Stimulated activated naive CD8-positive, alpha-beta T cell treated with anti-CD3 and anti-CD28 coated beads, Interleukin-15, amount 100 ng/mL, for 72 hours (primary cell): ENCODE measurements around the gene LGR6.

ENCODE experiments used
- ATAC-seq: fragments of 150-1000 bp; cut with Tn5 transposase; 2 replicates; pipeline ENCODE4 v1.10.0; 2021; ENCODE audit warnings: mild to moderate bottlenecking, moderate library complexity
- DNase-seq, 2 donors: peaks; one replicate each; pipeline ENCODE4 v3.0.0; 2021 to 2022
- H3K27ac Mint-ChIP-seq, 2 donors: one replicate each; pipeline ENCODE4 v1.8.0; 2022; ENCODE audit warnings: mild to moderate bottlenecking in 2 of 2, mixed read lengths in 2 of 2, moderate library complexity in 2 of 2
- H3K27me3 Mint-ChIP-seq: one replicate; pipeline ENCODE4 v1.8.0; 2022; ENCODE audit warnings: mixed read lengths
- H3K4me1 Mint-ChIP-seq: one replicate; pipeline ENCODE4 v1.8.0; 2022; ENCODE audit warnings: mild to moderate bottlenecking, mixed read lengths
- H3K4me3 Mint-ChIP-seq, 2 donors: one replicate each; pipeline ENCODE4 v1.8.0; 2022; ENCODE audit warnings: mild to moderate bottlenecking in 2 of 2, mixed read lengths in 2 of 2, moderate library complexity in 1 of 2
- H3K9me3 Mint-ChIP-seq, 2 donors: one replicate each; pipeline ENCODE4 v1.8.0; 2022; ENCODE audit warnings: mixed read lengths in 2 of 2

The LGR6 gene

DNA sequence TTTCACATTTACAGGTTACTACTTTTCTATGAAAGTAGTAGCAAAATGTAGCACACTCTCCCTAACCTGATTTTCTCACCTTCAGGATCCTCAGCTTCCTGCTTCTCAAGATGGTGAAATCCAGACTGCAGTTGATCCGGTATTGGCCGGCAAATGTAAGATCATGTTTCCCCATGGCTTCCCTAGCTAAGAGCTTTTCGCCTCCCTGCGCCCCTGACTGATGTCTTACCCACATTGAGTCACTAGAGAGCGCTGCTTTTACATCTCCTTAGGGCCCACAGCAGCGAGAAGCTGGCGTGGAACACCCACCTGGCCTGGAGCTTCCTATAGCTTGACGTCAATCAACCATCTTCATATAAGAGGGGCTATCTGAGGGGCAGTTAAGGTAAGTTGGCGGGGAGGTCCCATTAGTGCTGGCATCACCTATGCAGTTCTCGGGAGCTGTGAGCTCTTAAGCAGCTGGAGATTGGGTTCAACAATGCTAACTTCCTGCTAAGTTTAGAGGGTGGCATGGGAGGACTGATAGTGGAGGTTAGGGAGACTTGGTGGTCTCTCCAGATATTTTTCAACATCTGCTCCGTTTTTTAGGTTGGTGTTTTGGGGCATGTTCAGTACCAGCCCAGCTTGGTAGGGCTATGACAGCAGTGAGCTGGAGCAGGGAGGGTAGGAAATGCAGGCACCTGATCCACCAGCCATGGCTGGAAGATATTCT, 38.7 kb upstream of the LGR6 start:
- H3K27ac Mint-ChIP-seq, result peak overlapping the region; percentile 74 to 77
- H3K4me1 Mint-ChIP-seq, result peaks cover 72% of the 10 kb centered on the region
- ATAC-seq (no peak), DNase-seq (peak in 1 of 2 donors; percentile 41)
- H3K27me3 Mint-ChIP-seq, result no peaks in the 10 kb centered on the region
- H3K4me3 Mint-ChIP-seq, result peak overlapping the region in 1 of 2 donors; percentile 35
- no peaks in the 10 kb centered on the region for H3K9me3 Mint-ChIP-seq

DNA sequence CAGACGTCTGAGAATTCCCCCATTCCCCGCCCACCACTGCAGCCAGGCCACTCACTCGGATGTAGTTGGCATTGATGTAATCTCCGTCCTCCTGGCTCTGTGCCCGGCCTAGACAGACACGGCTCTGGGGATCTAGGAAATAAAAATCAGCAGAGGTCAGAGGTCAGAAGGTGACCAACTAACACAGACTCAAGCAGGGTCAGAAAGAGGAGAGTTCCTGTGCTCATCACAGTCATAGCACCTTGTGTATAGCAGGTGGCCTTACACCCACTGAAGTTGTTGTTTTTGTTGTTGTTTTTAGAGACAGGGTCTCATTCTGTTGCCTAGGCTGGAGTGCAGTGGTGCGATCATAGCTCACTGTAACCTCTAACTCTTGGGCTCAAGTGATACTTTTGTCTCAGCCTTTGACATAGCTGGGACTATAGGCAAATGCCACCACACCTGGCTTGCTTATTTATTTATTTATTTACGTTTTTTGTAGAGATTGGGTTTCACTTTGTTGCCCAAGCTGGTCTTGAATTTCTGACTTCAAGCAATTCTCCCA, 38.0 kb upstream of the LGR6 start:
- Mint-ChIP-seq H3K9me3 (no peaks in the 10 kb centered on the region), H3K4me1 (peaks cover 66% of the 10 kb centered on the region), H3K27me3 (no peaks in the 10 kb centered on the region), H3K4me3 (no peak overlapping the region), H3K27ac (peak overlapping the region in 1 of 2 donors; percentile 93)
- ATAC-seq (no peak), DNase-seq (no peak)

GRCh38 chr1:202156590-202156989, 37.0 kb upstream of the LGR6 start:
- Mint-ChIP-seq H3K9me3 (no peaks in the 10 kb centered on the region), H3K4me3 (peak overlapping the region in 1 of 2 donors; percentile 48), H3K27ac (no peak overlapping the region), H3K4me1 (peaks cover 68% of the 10 kb centered on the region), H3K27me3 (no peaks in the 10 kb centered on the region)
- DNase-seq (no peak), ATAC-seq (no peak)

DNA sequence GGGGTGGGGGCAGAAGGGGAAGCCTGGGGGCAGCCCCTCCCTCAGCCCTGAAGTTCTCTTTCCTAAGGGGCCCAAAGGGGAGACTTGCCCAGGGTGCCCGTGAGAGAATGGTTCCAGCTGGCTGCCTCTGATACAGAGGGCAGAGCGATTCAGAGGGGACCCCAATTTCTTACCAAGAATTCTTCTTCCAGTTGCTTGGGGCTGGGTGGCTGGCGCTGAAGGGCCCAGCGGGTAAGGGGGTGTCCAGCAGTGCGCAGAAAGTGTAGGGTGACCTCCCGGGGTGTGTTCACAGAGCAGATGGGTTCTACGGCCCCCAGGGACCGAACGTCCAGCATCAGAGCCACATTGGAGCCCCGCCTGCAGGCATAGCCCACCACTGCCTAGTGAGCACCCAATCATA, 35.7 kb upstream of the LGR6 start:
- Mint-ChIP-seq H3K4me1 (peaks cover 81% of the 10 kb centered on the region), H3K4me3 (peak overlapping the region; percentile 99 to 100), H3K27ac (peak overlapping the region; percentile 27 to 76), H3K9me3 (no peaks in the 10 kb centered on the region), H3K27me3 (no peaks in the 10 kb centered on the region)
- ATAC-seq (no peak), DNase-seq (no peak)

GRCh38 chr1:202158810-202159533, 34.6 kb upstream of the LGR6 start:
- peak; percentile 36 to 54 for DNase-seq
- H3K27ac Mint-ChIP-seq, result peak overlapping the region; percentile 99 to 100
- peaks cover 83% of the 10 kb centered on the region for H3K4me1 Mint-ChIP-seq
- H3K27me3 Mint-ChIP-seq, result no peaks in the 10 kb centered on the region
- no peaks in the 10 kb centered on the region for H3K9me3 Mint-ChIP-seq
- peak overlapping the region; percentile 99 to 100 for H3K4me3 Mint-ChIP-seq
- ATAC-seq, result peak; percentile 10

- Mint-ChIP-seq H3K4me3 (peak overlapping the region; percentile 99 to 100), H3K9me3 (no peaks in the 10 kb centered on the region), H3K27ac (peak overlapping the region; percentile 99 to 100), H3K27me3 (no peaks in the 10 kb centered on the region), H3K4me1 (peaks cover 86% of the 10 kb centered on the region)
- DNase-seq (peak; percentile 63 to 80), ATAC-seq (peak; percentile 65)
Observed at GRCh38 chr1:202159534-202160371, 33.8 kb upstream of the LGR6 start.

- peak; percentile 78 for ATAC-seq
- H3K4me1 Mint-ChIP-seq, result peaks cover 86% of the 10 kb centered on the region
Observed at GRCh38 chr1:202160377-202160940, 33.1 kb upstream of the LGR6 start, which contains the start of gene PTPN7. PTPN7 (minus strand) TSS chr1:202160602; CDS start chr1:202159402, 1,200 bp downstream.

GRCh38 chr1:202161151-202162046, 32.2 kb upstream of the LGR6 start:
- no peaks in the 10 kb centered on the region for H3K9me3 Mint-ChIP-seq
- no peaks in the 10 kb centered on the region for H3K27me3 Mint-ChIP-seq
- ATAC-seq (no peak), DNase-seq (no peak)
- peak overlapping the region; percentile 89 to 100 for H3K27ac Mint-ChIP-seq
- H3K4me1 Mint-ChIP-seq, result peaks cover 86% of the 10 kb centered on the region
- peak overlapping the region; percentile 99 to 100 for H3K4me3 Mint-ChIP-seq

More at GRCh38 chr1:202160377-202160940, 33.1 kb upstream of the LGR6 start, which contains the start of gene PTPN7:
- DNase-seq, result peak; percentile 83 to 92
- H3K4me3 Mint-ChIP-seq, result peak within 1 kb of the TSS; percentile 99 to 100
- no peaks in the 10 kb centered on the region for H3K27me3 Mint-ChIP-seq
- H3K9me3 Mint-ChIP-seq, result no peaks in the 10 kb centered on the region
- peak within 1 kb of the TSS; percentile 99 to 100 for H3K27ac Mint-ChIP-seq

GRCh38 chr1:202162047-202162417, 31.6 kb upstream of the LGR6 start:
- DNase-seq (peak; percentile 51 to 74), ATAC-seq (peak; percentile 38)
- Mint-ChIP-seq H3K27me3 (no peaks in the 10 kb centered on the region), H3K9me3 (no peaks in the 10 kb centered on the region), H3K27ac (peak overlapping the region; percentile 89 to 91), H3K4me3 (peak overlapping the region; percentile 99 to 100), H3K4me1 (peaks cover 89% of the 10 kb centered on the region)

GRCh38 chr1:202162418-202163280, 30.9 kb upstream of the LGR6 start:
- no peaks in the 10 kb centered on the region for H3K9me3 Mint-ChIP-seq
- peak overlapping the region; percentile 92 to 96 for H3K27ac Mint-ChIP-seq
- ATAC-seq, result no peak
- DNase-seq, result no peak
- H3K27me3 Mint-ChIP-seq, result no peaks in the 10 kb centered on the region
- peak overlapping the region; percentile 99 to 100 for H3K4me3 Mint-ChIP-seq
- peaks cover 89% of the 10 kb centered on the region for H3K4me1 Mint-ChIP-seq

DNA sequence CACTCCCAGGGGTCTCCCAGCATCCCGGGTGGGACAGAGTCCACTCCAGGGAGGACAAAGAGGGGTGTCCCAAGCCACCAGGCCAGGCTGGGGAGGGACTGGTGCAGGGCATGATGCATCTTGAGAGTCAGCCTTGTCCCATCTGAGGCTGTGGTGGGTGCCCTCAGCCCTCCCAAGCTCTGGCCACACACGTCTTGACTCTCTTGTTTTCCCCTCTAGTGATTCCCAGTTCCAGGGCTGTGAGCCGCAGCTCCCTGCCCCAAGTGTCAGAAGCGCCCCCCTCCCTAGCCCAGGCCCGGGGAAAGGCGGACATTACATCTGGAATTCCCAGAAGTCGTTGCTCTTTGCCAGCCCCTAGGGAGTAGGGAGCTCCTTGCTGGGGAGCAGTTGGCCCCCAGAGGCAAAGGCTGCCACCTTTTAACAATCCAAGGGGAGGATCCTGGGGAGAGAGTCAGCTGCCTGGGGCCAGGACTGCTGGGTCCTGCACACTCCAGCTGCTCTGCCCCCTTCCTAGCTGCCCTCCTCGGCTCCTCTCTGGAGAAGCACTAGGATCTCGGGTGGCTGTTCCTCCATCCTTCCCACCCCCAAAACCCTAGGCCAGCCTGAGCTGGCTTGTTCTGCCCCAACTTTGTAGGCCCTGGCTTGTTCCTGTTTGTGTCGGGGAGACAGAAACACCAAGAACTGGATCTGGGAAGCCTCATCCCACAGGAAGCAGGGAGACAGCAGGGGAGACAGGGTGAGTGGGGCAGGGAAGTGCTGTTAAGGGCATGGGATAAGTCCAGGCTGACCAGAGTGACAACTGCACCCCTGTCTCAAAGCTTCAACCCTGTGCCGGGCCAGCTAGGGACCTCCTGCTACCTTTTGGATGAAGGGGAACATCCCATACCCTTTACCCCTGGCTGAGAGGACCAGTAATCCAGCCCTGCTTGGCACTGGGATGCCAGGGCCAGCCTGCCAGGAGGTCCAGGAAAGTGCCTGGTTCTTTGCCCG, 30.0 kb upstream of the LGR6 start:
- peak overlapping the region; percentile 49 to 96 for H3K27ac Mint-ChIP-seq
- no peak for DNase-seq

GRCh38 chr1:202164271-202165037, 29.1 kb upstream of the LGR6 start:
- H3K4me3 Mint-ChIP-seq, result peak overlapping the region; percentile 79 to 99
- ATAC-seq, result peak; percentile 70
- peak; percentile 58 to 79 for DNase-seq
- peaks cover 82% of the 10 kb centered on the region for H3K4me1 Mint-ChIP-seq
- no peaks in the 10 kb centered on the region for H3K27me3 Mint-ChIP-seq
- no peaks in the 10 kb centered on the region for H3K9me3 Mint-ChIP-seq
- H3K27ac Mint-ChIP-seq, result peak overlapping the region; percentile 89 to 90

More for the DNA sequence above, 30.0 kb upstream of the LGR6 start:
- H3K4me3 Mint-ChIP-seq, result peak overlapping the region; percentile 79 to 99
- H3K27me3 Mint-ChIP-seq, result no peaks in the 10 kb centered on the region
- no peaks in the 10 kb centered on the region for H3K9me3 Mint-ChIP-seq
- peaks cover 89% of the 10 kb centered on the region for H3K4me1 Mint-ChIP-seq
- no peak for ATAC-seq
